GM12865 (cell line): ENCODE data around the gene CHORDC1.
"Not testable (repeated sequence)": the region's sequence is repeated elsewhere in the genome, so short reads cannot be mapped to it uniquely, and the experiment has no call there.

ENCODE experiments used
- DNase-seq: peaks from one replicate; pipeline ENCODE4 v3.0.0; 2010; ENCODE audit warnings: low read depth
- H3K4me3 ChIP-seq: 2 replicates; pipeline ENCODE4 v1.5.1; 2011; ENCODE audit warnings: mild to moderate bottlenecking, low read depth, low read length, control low read depth
- CTCF ChIP-seq: IDR thresholded peaks from 2 replicates; pipeline ENCODE4 v1.5.1; 2011; ENCODE audit warnings: low read length, control low read depth, low read depth, inconsistent platforms; ENCODE audit not compliant: insufficient read depth; ENCODE audit errors: missing control alignments

Gene CHORDC1

GRCh38 chr11:90178751-90179150 lies 44.1 kb downstream of the CHORDC1 start:
- TF ChIP-seq CTCF, result no peak
- H3K4me3 ChIP-seq, result no peak overlapping the region
- no peak for DNase-seq

- H3K4me3 ChIP-seq, result no peak overlapping the region
- TF ChIP-seq CTCF, result no peak
- DNase-seq, result no peak
These were observed 46.8 kb downstream of the CHORDC1 start for GRCh38 chr11:90176069-90176468.

- no peak for DNase-seq
- no peak for TF ChIP-seq CTCF
- no peak overlapping the region for H3K4me3 ChIP-seq
These were observed 51.5 kb downstream of the CHORDC1 start for GRCh38 chr11:90171359-90171758.

GRCh38 chr11:90168571-90168970 lies 54.3 kb downstream of the CHORDC1 start:
- DNase-seq, result no peak
- TF ChIP-seq CTCF, result no peak
- H3K4me3 ChIP-seq, result no peak overlapping the region

GRCh38 chr11:90167704-90168103 lies 55.1 kb downstream of the CHORDC1 start:
- not testable (repeated sequence) for DNase-seq, H3K4me3 ChIP-seq

GRCh38 chr11:90166982-90167573 lies 55.8 kb downstream of the CHORDC1 start:
- not testable (repeated sequence) for H3K4me3 ChIP-seq, DNase-seq
